ENCODE results near the gene SLC29A1. TPM values are rescaled to one million over a fixed set of nuclear protein-coding genes. Genes with fewer than 3 reads are reported as not detected.
"Not testable (repeated sequence)": the region's sequence is repeated elsewhere in the genome, so short reads cannot be mapped to it uniquely, and the experiment has no call there.

SLC29A1 gene
- total RNA-seq, 1 donor from 2014 or later = 142 TPM

DNA sequence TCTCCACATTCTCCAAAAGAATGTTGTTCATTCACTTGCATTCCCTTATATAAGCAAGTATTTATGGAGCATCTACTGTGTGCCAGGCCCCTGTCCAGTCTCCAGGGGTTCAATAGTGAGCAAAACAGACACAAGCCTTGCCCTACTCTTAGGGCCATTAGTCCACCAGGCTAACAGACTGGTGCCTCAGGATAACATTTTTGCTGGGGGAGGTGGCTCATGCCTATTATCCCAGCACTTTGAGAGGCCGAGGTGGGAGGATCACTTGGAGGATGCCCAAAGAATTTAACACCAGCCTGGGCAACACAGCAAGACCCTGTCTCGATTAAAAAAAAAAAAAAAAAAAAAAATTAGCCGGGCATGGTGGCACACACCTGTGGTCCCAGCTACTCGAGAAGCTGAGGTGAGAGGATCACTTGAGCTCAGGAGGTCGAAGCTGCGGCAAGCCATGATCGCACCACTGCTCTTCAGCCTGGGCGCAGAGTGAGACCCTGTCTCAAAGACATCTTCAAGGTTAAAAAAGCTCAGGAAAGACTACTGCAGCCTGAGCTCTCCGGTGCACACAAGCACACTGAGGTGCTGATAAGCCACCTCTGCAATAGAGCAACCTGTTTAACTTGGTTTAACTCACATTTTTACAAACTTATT lies 44.8 kb upstream of the SLC29A1 start:
- TF ChIP-seq, protein P1, sequence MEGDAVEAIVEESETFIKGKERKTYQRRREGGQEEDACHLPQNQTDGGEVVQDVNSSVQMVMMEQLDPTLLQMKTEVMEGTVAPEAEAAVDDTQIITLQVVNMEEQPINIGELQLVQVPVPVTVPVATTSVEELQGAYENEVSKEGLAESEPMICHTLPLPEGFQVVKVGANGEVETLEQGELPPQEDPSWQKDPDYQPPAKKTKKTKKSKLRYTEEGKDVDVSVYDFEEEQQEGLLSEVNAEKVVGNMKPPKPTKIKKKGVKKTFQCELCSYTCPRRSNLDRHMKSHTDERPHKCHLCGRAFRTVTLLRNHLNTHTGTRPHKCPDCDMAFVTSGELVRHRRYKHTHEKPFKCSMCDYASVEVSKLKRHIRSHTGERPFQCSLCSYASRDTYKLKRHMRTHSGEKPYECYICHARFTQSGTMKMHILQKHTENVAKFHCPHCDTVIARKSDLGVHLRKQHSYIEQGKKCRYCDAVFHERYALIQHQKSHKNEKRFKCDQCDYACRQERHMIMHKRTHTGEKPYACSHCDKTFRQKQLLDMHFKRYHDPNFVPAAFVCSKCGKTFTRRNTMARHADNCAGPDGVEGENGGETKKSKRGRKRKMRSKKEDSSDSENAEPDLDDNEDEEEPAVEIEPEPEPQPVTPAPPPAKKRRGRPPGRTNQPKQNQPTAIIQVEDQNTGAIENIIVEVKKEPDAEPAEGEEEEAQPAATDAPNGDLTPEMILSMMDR (IDR thresholded peaks at IDR 0.05; ENCODE audit: unreplicated experiment) = no peak
- Mint-ChIP-seq H3K36me3 (ENCODE audit: low read depth, unreplicated experiment) (no peaks in the 10 kb centered on the region), H3K27ac (ENCODE audit: unreplicated experiment) (peak overlapping the region; percentile 52), H3K9me3 (ENCODE audit: unreplicated experiment) (no peaks in the 10 kb centered on the region), H3K27me3 (ENCODE audit: unreplicated experiment) (peaks cover 9% of the 10 kb centered on the region), H3K4me1 (ENCODE audit: unreplicated experiment) (peaks cover 43% of the 10 kb centered on the region), H3K4me3 (ENCODE audit: unreplicated experiment) (no peak overlapping the region)
- no peak for DNase-seq (ENCODE audit: low spot score)

DNA sequence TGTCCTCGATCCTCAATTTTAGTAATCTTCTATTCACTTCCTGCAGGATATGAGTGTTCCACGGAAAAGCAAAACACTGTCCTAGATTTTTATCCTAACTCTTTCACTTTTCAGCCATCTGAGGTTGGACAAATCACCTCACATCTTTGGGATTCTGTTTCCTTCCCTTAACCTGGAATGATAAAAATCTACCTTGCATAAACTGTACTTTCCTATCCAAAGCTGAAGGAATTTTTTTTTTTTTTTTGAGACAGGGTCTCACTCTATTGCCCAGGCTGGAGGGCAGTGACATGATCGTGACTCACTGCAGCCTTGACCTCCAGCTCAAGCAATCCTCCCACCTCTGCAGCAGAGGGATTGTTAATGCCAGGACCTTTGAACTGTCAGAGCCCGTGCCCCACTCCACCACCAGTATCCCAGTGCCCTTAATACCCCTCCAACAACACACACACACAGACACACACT lies 44.3 kb upstream of the SLC29A1 start:
- no peak for DNase-seq (ENCODE audit: low spot score)
- TF ChIP-seq, protein P1 (IDR thresholded peaks at IDR 0.05; ENCODE audit: unreplicated experiment) = no peak
- H3K27me3 Mint-ChIP-seq (ENCODE audit: unreplicated experiment) = peaks cover 7% of the 10 kb centered on the region
- H3K4me1 Mint-ChIP-seq (ENCODE audit: unreplicated experiment) = peaks cover 46% of the 10 kb centered on the region
- peak overlapping the region; percentile 49 for H3K27ac Mint-ChIP-seq (ENCODE audit: unreplicated experiment)
- no peaks in the 10 kb centered on the region for H3K36me3 Mint-ChIP-seq (ENCODE audit: low read depth, unreplicated experiment)
- H3K9me3 Mint-ChIP-seq (ENCODE audit: unreplicated experiment) = no peaks in the 10 kb centered on the region
- H3K4me3 Mint-ChIP-seq (ENCODE audit: unreplicated experiment) = no peak overlapping the region

DNA sequence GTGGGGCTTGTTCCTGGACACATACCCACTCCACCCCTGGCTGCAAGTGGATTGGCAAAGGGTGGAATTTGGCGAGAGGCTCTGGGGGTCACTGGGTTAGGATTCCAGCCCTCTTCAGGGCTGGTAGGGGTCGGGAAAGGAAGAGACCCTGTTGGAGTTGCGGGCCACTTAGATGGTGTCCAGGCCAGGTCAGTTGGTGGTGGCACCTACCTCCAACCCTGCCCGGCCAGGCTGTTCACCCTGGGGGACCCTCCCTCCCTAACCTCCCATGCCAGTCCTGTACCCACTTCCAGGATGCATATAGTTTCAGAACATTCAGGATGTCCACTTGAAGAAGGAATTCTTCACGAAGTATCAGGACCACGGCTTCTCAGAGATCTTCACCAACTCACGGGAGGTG lies 43.7 kb upstream of the SLC29A1 start:
- Mint-ChIP-seq H3K27ac (ENCODE audit: unreplicated experiment) (no peak overlapping the region), H3K36me3 (ENCODE audit: low read depth, unreplicated experiment) (no peaks in the 10 kb centered on the region), H3K9me3 (ENCODE audit: unreplicated experiment) (no peaks in the 10 kb centered on the region), H3K27me3 (ENCODE audit: unreplicated experiment) (peaks cover 5% of the 10 kb centered on the region), H3K4me1 (ENCODE audit: unreplicated experiment) (peaks cover 50% of the 10 kb centered on the region), H3K4me3 (ENCODE audit: unreplicated experiment) (no peak overlapping the region)
- TF ChIP-seq, protein P1 (IDR thresholded peaks at IDR 0.05; ENCODE audit: unreplicated experiment) = no peak
- DNase-seq (ENCODE audit: low spot score) = no peak

DNA sequence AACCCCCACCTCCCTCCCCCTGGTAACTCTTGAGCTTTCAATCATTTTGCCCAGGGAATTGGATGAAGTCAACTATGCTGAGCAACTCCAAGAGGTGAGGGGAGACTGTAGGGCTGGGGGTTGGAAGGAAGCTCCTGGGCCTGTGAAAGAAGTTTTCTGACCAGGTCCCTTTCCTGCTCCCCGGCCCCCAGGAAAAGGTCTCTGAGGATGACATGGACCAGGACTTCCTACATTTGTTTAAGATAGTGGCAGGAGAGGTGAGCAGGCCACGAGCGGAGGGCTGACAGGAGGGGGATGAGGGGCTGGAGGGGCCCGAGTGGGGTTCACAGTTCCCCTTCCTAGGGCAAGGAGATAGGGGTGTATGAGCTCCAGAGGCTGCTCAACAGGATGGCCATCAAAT lies 43.0 kb upstream of the SLC29A1 start:
- Mint-ChIP-seq H3K36me3 (ENCODE audit: low read depth, unreplicated experiment) (no peaks in the 10 kb centered on the region), H3K27me3 (ENCODE audit: unreplicated experiment) (peaks cover 5% of the 10 kb centered on the region), H3K4me3 (ENCODE audit: unreplicated experiment) (no peak overlapping the region), H3K9me3 (ENCODE audit: unreplicated experiment) (no peaks in the 10 kb centered on the region), H3K4me1 (ENCODE audit: unreplicated experiment) (peaks cover 58% of the 10 kb centered on the region), H3K27ac (ENCODE audit: unreplicated experiment) (no peak overlapping the region)
- no peak for DNase-seq (ENCODE audit: low spot score)
- TF ChIP-seq, protein P1 (IDR thresholded peaks at IDR 0.05; ENCODE audit: unreplicated experiment) = no peak

DNA sequence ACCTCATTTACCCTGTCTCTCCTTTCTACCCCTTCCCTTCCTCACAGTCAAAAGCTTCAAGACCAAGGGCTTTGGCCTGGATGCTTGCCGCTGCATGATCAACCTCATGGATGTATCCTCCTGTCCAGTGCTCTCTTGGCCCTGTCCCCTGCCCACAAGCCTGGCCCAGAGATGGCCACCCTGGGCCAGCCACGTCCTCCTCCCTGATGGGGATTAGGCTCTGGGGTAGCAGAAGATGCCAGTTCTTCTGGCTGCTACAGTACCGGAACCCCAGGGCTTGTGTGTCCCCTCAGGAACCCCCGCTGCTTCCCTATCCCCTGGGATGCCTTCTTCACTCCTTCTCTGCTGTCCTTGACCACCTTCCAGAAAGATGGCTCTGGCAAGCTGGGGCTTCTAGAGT lies 42.5 kb upstream of the SLC29A1 start:
- peaks cover 5% of the 10 kb centered on the region for H3K27me3 Mint-ChIP-seq (ENCODE audit: unreplicated experiment)
- TF ChIP-seq, protein P1 (IDR thresholded peaks at IDR 0.05; ENCODE audit: unreplicated experiment) = no peak
- H3K9me3 Mint-ChIP-seq (ENCODE audit: unreplicated experiment) = no peaks in the 10 kb centered on the region
- no peak overlapping the region for H3K4me3 Mint-ChIP-seq (ENCODE audit: unreplicated experiment)
- DNase-seq (ENCODE audit: low spot score) = no peak
- peaks cover 60% of the 10 kb centered on the region for H3K4me1 Mint-ChIP-seq (ENCODE audit: unreplicated experiment)
- no peak overlapping the region for H3K27ac Mint-ChIP-seq (ENCODE audit: unreplicated experiment)
- no peaks in the 10 kb centered on the region for H3K36me3 Mint-ChIP-seq (ENCODE audit: low read depth, unreplicated experiment)

DNA sequence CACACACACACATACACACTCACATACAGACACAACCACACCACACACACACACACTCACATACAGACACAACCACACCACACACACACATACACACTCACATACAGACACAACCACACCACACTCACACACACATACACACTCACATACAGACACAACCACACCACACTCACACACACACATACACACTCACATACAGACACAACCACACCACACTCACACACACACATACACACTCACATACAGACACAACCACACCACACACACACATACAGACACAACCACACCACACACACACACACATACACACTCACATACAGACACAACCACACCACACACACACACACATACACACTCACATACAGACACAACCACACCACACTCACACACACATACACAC lies 41.6 kb upstream of the SLC29A1 start:
- H3K4me1 Mint-ChIP-seq (ENCODE audit: unreplicated experiment) = peaks cover 60% of the 10 kb centered on the region
- H3K36me3 Mint-ChIP-seq (ENCODE audit: low read depth, unreplicated experiment); DNase-seq (ENCODE audit: low spot score); H3K27ac Mint-ChIP-seq (ENCODE audit: unreplicated experiment); H3K9me3 Mint-ChIP-seq (ENCODE audit: unreplicated experiment); H3K4me3 Mint-ChIP-seq (ENCODE audit: unreplicated experiment): not testable (repeated sequence)
- H3K27me3 Mint-ChIP-seq (ENCODE audit: unreplicated experiment) = peaks cover 10% of the 10 kb centered on the region
